Gastrocnemius medialis (tissue), 4 donors: ENCODE results near the gene MFAP3.

Source experiments
- POLR2A ChIP-seq, 2 donors: fragments of 450-650 bp; IDR thresholded peaks; one replicate each; pipeline ENCODE4 v1.6.1; 2017; ENCODE audit warnings: antibody characterized with exemption in 2 of 2, mild to moderate bottlenecking in 2 of 2, moderate library complexity in 2 of 2
- TF ChIP-seq, protein P1 (sequence below), 5 experiments: fragments of 450-650 bp in 3 of 5; fragments of 200-600 bp in 2 of 5; sonication (generic) in 2 of 5; IDR thresholded peaks in 4 of 5; conservative IDR thresholded peaks in 1 of 5; 1 replicate in 4 of 5; 2 replicates in 1 of 5; pipeline ENCODE4 v1.5.1; 2016 to 2019; ENCODE audit warnings: antibody characterized with exemption in 5 of 5, mild to moderate bottlenecking in 3 of 5, moderate library complexity in 3 of 5

- TF ChIP-seq, protein P1, sequence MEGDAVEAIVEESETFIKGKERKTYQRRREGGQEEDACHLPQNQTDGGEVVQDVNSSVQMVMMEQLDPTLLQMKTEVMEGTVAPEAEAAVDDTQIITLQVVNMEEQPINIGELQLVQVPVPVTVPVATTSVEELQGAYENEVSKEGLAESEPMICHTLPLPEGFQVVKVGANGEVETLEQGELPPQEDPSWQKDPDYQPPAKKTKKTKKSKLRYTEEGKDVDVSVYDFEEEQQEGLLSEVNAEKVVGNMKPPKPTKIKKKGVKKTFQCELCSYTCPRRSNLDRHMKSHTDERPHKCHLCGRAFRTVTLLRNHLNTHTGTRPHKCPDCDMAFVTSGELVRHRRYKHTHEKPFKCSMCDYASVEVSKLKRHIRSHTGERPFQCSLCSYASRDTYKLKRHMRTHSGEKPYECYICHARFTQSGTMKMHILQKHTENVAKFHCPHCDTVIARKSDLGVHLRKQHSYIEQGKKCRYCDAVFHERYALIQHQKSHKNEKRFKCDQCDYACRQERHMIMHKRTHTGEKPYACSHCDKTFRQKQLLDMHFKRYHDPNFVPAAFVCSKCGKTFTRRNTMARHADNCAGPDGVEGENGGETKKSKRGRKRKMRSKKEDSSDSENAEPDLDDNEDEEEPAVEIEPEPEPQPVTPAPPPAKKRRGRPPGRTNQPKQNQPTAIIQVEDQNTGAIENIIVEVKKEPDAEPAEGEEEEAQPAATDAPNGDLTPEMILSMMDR (IDR thresholded peaks at IDR 0.05 in 4 of 5, conservative IDR thresholded peaks at IDR 0.05 in 1 of 5): no peak
- no peak for TF ChIP-seq POLR2A (IDR thresholded peaks at IDR 0.05)
These were observed 14.7 kb downstream of the MFAP3 start for GRCh38 chr5:154053468-154053867.
